ENCODE data around the gene CYBB.

Gene CYBB

GRCh38 chrX:37825215-37825842, 45.5 kb downstream of the CYBB start:
- H3K4me3 ChIP-seq, result no peak overlapping the region
- H3K27ac ChIP-seq, result no peak overlapping the region
- TF ChIP-seq CTCF (IDR thresholded peaks at IDR 0.05), result peak; percentile 97
- no peak for DNase-seq (ENCODE audit: low spot score)

DNA sequence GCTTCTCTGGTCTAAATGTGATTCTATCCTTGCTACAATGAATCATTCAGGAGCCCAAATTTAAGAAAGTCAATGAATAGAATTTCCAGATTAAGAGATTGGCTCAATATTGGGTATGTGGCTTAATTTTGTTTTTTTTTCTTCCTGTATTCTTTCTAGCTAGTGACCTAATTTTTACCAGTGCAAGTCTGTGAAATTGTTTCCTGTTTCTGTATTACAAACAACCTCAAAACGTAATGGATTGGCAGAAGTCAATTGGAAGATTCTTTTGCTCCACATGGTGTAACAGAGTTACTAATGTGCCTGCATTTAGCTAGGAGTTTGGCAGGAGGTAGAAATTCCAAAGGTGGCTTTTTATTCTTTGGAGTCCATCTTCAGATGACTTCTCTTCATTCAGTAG, 49.9 kb downstream of the CYBB start:
- DNase-seq (ENCODE audit: low spot score), result no peak
- Histone ChIP-seq H3K4me3 (no peak overlapping the region), H3K27ac (no peak overlapping the region)
- TF ChIP-seq CTCF (IDR thresholded peaks at IDR 0.05), result no peak

DNA sequence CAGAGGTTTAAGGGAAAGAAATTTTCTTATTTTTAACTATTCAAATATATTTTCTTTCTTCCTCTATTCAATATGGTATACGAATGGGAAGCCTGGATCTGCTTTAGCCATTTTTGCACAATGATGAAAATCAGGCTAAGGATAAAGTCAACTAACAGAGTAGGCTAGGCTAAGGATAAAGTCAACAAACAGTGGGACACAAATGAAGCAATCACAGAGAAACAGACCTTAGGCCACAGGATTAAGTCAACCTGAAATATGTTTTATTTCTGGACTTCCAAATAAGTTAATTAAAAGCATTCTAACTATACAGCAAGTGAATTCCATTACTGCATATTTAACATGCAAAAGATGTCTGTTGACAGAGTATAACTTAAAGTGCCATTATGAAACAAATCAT, 50.5 kb downstream of the CYBB start:
- no peak for DNase-seq (ENCODE audit: low spot score)
- no peak overlapping the region for H3K27ac ChIP-seq
- TF ChIP-seq CTCF (IDR thresholded peaks at IDR 0.05), result no peak
- no peak overlapping the region for H3K4me3 ChIP-seq

GRCh38 chrX:37834937-37835336, 55.1 kb downstream of the CYBB start:
- DNase-seq (ENCODE audit: low spot score), result no peak
- no peak overlapping the region for H3K27ac ChIP-seq
- H3K4me3 ChIP-seq, result no peak overlapping the region
- TF ChIP-seq CTCF (IDR thresholded peaks at IDR 0.05), result no peak

- H3K4me3 ChIP-seq, result no peak overlapping the region
- no peak overlapping the region for H3K27ac ChIP-seq
- DNase-seq (ENCODE audit: low spot score), result no peak
- no peak for TF ChIP-seq CTCF (IDR thresholded peaks at IDR 0.05)
These were observed 61.1 kb downstream of the CYBB start for GRCh38 chrX:37840931-37841330.

DNA sequence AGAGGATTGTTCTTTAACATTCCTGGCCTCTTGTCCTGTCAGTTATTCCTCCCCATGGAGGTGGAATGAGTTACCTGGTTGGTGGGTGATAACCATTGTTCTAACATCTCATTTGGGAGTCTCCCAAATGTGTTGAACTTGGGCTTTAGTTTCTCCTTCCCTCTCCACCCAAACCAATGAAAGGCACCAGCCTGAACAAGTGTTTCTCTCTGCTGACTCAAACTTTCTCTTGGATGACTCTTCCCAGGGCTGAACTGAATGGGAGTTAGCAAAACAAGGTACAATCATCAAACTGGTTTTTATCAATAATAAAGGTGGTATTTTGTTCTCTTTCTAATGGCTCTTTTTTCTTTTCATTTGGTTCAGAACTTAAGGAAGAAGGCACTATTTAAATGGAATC, 64.8 kb downstream of the CYBB start:
- no peak overlapping the region for H3K27ac ChIP-seq
- DNase-seq (ENCODE audit: low spot score), result no peak
- no peak overlapping the region for H3K4me3 ChIP-seq
- no peak for TF ChIP-seq CTCF (IDR thresholded peaks at IDR 0.05)

DNA sequence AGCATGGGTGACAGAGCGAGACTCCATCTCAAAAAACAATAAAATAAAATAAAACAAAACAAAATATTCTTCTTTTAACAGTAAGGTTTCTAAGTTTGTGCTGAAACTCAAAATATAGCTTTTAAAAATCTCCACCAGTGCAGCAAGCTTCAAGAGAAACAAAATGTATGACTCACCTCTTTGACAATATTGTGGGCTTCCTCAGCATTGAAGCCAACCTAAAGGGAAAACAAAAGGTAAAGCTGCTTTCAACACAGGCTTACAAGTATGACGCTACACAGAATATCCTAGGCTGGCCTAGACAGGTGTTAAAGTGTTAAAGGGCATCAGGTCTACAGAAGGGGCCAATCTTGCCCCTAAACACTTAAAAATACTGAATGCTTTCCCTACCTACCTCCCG, 66.3 kb downstream of the CYBB start:
- TF ChIP-seq CTCF (IDR thresholded peaks at IDR 0.05), result no peak
- Histone ChIP-seq H3K27ac (peak overlapping the region; percentile 86 to 92), H3K4me3 (peak overlapping the region; percentile 88)
- no peak for DNase-seq (ENCODE audit: low spot score)
